ENCODE measurements around the gene SOX2.

SOX2 gene

DNA sequence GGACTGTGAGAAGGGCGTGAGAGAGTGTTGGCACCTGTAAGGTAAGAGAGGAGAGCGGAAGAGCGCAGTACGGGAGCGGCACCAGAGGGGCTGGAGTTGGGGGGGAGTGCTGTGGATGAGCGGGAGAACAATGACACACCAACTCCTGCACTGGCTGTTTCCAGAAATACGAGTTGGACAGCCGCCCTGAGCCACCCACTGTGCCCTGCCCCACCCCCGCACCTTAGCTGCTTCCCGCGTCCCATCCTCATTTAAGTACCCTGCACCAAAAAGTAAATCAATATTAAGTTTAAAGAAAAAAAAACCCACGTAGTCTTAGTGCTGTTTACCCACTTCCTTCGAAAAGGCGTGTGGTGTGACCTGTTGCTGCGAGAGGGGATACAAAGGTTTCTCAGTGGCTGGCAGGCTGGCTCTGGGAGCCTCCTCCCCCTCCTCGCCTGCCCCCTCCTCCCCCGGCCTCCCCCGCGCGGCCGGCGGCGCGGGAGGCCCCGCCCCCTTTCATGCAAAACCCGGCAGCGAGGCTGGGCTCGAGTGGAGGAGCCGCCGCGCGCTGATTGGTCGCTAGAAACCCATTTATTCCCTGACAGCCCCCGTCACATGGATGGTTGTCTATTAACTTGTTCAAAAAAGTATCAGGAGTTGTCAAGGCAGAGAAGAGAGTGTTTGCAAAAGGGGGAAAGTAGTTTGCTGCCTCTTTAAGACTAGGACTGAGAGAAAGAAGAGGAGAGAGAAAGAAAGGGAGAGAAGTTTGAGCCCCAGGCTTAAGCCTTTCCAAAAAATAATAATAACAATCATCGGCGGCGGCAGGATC is at the start of gene SOX2:
TSS of gene SOX2 (plus strand) at position 601 of the 811 bp plus-strand sequence. CDS start 436 bp downstream, outside the sequence.
- peak; percentile 99 for DNase-seq

DNA sequence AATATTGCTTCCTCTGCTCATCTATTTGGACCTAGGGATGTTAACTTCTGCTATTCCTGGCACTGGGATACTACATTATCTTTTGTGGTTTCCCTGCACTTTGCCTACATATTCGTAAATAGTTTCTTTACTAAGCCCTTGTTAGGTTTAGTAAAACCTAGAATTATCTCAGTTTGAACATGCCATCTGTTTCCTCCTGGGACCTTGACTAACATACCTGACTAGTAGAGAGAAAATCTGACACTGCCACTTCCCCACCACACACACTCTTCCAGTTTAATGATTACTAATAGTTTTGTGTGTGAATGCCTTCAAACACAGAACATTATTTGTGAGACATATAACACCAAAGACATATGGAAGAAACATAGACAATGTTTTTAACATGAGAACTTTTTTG is 28.2 kb upstream of the SOX2 start:
- DNase-seq, result peak; percentile 92

DNA sequence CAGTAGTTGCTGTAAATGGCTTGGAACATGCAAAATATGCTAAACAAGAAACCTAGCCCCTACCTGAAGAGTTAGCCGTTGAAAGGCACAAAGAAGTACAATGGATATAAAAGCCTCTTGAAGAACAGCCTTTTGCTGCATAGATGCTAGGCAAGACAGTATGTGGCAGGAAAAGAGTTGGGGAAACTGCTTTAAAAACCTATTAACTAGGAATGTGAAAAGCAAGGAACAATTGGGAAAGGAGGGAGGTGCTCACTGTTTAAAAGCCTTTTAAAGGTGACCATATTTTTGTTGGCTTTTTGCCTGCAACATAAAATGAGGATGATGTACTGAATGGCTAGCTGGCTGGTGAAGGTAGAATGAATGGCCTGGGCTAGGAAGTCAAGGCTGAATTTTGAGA is 24.5 kb upstream of the SOX2 start:
- DNase-seq, result no peak

DNA sequence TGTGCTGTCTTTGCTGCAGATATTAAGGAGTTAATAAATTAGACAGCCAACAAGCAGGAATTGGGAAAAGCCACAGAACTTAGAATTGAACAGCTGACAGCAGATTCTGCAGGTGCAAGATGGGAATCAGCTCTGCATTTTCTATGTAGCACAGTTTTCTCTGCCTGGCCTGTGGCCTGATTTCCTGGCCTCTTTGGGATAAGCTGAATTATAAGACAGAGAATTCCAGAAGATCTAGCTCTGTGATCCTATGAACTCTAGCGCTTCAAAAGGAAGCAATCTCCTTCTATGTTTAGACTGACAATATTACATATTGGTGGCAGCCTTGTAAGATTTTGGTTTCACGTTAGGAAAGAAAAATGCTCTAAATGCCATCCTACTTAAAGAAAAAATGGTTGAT is 24.0 kb upstream of the SOX2 start:
- no peak for DNase-seq

DNA sequence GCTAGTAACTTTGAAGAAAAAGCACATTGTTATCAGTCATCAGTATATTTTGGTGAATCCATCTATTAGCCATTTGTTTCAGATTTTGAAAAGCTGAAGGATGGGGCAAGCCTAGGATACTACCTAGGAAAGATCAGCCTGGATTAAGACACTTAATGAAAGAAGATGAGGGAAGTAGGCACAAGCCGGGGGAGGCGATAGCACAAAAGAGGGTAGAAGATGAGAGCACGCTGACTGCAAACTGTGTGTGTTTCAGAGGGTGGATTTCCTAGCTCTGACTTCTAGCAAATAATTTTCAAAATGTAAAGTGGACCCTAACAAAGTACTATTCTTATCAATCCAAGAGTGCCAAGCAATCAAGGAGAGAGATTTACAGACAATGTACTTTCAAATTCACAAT is 22.2 kb upstream of the SOX2 start:
- no peak for DNase-seq

DNA sequence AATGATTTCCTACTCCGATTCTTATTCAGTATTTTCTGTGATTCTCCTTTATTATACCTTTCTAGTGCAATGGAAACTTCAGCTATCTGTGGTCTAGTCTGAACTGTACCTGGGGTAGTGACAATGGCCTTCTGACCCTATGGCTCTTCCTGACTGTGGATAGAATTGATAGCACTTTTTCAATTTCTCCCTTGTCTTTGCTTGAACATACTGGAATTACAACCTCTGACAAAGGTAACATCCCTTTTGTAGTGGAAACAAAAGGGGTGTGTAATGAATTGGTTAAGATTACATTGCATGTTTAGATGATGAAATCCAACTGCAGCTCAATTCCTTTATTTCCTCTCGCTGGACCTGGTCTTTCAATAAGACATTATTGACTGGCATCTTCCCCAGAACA is 21.0 kb upstream of the SOX2 start:
- DNase-seq, result no peak

DNA sequence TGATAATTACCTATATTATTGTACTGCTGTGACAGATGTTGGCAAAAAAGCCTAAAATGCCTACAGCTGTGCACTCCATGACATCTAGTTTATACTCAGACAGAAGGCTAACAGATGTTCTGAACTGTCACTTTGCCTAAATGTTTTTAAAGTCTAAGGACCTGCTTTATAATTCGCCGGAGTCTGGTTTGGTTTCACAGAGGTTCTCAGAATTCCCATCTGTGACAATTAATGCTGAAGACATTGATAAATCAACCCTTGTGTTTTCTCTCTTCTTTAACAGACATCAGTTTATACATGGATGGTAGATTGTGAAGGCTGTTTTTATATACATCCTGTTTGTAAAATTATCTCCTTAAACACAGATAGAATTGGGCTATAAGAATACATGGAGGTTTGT is 19.8 kb upstream of the SOX2 start:
- peak; percentile 84 for DNase-seq

DNA sequence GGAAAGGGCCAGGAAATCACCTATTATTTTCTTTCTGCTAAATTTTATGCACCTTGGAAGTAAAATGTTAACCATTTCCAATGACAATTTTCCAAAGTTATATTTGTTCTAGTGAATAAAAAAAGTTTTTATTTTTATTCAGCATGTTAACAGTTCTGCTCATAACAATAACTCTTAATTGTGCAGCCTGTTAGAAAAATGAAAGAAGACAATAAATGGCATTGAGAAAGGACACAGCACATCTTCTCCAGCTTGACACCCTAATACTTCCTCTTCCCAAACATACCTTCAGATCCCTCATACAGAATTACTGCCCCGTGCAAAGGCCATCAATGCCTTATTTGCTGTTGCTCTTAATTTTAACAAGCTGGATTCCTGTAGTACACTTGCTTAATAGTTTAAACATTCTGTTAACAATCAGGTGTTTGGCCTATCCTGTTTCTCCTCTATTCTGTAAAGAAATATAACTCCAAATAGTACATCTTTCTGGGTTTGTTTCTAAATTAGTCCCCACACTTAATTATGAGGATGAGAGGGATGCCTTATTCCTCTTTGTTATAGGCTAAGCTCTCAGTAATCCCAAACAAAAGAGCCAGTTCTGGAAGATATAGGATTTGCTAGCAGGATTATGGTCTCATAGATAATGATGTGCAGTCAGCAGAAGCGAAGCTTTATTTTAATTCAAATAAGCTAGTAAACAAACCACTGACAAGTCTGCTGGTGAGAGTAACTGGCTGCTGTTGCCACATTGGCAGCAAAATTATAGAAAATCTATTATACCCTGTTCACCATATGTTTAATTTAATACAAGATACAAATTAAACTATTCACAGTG is 19.2 kb upstream of the SOX2 start:
- DNase-seq, result no peak

DNA sequence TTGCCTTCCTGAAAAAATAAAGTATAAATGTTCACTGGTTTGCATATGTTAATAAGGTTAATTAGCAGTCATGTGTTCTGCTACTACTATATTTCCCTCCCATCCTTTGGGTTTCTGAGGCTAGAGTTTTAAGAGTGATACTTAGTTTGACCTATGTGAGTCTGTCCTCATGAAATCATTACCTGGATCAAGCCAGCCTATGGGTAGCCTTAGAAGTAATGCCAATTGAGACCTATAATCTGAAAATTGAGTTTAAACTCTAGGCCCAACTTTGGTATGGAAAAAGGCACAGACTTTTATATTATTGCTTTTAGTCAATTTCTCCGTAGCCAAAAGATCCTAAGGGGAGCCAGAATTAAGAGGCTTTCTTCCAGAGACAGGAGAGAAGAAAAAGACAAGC is 18.4 kb upstream of the SOX2 start:
- no peak for DNase-seq

DNA sequence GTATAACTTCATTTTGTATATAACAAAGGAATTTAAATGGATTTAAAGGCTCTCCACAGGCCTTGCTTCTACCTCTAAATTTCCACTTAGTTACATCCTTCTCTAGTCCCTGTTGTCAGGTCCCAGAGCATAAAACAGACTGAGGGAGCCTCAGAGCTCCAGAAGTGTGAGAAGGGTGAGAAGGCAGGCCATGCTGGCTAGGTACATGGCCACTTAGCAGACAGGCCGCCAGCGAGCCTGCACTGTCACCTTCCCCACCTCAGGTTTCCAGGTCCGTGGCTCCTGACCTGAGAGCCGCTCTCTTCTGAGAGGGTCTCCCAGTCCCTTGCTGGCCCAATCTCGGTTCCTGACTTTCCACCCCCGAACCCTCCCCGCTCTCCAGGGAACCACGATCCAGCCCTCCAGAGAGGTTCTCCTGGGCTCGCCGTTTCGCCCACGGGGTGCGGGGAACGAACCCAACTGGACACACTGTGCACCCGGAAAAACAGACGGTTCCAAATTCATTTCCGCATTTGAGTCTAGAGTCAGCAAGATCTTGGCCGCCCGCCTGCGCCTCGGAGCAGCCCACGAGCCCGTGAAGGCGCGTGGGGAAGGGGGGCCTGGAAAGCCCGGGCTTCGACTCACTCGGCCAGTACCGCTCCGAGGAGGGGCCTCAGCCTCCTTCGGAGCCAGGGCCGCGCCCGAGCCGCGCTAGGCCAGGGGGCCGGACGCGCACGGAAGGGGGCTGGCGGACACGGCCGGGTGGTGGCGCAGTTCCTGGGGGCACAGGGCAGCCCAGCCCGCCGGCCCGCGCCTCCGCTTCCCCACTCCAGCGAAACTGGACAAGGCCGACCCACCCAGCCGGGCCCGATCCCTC is 16.7 kb upstream of the SOX2 start:
- DNase-seq, result no peak

DNA sequence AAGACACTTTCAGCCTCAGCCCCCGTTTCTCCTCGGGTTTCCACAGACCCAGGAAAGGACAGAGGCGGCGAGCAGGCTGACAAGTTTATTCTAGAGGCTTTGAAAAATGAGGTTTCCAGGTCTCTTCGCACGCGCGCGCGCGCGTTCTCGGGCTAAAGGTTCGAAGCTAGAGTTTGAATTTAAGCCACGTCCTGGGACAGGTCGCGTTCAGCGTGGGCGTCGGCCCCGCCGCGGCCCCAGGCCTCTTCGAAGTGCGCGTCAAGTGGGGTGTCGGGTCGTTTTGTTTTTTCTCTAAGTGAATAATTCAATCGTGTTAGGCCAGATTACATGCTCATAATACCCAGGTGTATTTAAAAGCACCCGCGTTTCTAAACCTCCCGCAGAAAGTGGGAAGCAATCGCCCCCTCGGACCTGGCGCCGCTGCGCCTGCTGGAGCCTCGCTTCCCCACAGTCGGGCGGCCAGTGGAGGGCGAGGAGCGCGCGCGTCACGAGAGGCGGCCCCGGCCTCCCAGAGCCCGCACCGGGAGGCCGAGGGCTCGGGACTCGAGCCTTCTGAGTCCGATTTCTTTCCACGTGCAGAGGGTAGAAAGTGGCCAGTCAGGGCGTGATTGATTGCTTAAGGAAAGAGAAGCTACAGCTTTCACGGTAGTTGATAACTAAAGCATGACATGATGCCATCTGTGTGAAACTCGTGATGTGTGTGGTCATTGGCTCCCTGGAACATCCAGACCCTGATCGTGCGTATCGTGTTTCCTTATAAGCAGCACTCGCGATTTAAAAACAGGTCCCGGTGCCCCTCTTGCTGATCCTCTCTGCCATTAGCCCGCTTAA is 15.8 kb upstream of the SOX2 start:
- no peak for DNase-seq

DNA sequence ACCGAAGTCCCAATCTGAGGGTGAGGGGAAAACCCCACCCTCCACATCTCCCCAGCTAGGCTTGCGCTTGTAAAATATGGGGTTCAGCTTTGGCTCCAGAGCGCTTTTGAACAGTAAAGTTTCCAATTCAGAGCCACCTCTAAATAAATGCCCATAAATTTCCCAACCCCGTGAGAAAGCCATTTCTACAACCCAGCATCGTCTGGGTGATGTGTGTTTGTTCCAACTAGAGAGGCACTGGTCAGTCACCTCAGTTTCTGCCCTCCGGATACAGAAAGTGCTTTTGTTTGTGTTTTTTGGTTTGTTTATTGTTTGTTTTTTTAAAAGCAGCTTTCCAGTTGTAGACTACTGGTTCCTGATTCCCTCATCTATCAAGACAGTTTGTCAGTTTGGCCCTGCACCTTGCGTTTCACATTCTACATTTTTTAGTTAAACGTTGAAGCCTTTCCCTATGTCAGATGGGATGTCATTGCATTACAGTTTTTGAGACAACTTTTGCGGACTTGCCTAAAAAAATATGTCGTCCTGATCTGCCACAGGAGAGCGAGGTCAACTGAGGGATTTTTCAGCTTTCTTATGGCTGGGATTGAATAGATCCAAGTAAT is 15.0 kb upstream of the SOX2 start:
- no peak for DNase-seq

DNA sequence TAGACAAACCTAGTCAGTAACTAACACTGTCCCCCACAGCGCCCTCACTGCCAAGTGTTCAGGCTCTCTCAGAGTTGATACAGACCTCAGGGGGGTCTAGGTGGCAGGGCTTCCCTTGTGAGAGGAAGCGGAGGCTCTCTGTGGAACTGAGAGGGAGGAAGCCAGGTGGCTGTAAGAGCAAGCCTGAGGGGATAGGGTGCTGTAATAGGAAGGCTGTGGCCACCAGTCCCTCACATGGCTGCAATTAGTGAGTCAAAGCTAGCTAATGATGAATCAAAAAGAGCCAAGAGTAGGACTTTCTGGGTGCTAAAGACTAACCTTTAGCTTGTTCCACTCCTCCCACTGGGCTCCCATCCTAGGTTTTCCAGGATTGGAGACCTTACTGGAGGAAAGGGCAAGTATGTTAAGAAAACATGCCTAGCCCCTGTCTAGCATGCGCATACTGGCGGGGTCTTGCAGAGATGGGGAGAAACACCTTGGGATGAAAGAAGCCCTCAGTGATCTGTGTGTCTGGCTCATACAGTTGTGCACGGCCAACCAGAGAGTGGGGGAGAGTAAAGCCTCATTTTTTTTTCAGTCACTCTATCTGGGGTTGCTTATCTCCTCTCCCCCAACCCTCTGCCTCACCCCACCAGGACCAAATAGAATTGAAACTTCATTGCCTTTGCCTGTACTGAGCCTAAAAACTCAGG is 13.3 kb upstream of the SOX2 start:
- peak; percentile 79 for DNase-seq

DNA sequence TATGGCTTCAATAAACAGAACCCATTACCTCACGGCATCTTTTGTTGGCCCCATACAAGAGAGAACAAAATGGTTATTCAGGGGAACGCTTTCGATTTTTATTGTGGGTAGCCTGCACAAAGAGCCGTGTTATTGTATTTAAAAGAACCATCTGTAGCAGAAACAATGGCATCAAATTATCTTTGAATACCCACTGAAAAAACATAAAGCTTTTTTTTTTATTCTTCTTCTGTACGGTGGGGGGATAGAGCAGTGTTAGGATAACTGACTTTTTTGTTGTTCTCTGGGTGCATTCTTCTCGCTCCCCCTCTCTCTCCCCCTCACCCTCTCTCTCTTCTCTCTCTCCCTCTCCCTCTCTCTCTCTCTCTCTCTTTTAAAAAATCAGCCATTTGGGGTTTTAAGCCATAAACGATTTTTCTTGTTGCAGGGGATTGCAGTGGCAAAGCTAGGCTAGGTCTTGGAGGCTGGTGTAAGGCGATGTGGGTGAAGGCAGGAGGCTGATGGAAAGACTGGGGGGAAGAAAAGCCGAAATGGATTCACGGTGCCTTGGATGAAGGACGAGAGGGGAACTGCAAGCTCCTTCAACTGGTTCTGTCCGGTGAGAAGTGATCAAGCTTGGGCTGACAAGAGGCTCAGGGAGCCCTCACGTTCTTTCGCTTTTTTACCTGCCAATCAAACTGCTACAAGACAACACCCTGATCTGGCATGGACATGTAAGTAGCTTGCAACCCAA is 12.4 kb upstream of the SOX2 start:
- DNase-seq, result peak; percentile 89

DNA sequence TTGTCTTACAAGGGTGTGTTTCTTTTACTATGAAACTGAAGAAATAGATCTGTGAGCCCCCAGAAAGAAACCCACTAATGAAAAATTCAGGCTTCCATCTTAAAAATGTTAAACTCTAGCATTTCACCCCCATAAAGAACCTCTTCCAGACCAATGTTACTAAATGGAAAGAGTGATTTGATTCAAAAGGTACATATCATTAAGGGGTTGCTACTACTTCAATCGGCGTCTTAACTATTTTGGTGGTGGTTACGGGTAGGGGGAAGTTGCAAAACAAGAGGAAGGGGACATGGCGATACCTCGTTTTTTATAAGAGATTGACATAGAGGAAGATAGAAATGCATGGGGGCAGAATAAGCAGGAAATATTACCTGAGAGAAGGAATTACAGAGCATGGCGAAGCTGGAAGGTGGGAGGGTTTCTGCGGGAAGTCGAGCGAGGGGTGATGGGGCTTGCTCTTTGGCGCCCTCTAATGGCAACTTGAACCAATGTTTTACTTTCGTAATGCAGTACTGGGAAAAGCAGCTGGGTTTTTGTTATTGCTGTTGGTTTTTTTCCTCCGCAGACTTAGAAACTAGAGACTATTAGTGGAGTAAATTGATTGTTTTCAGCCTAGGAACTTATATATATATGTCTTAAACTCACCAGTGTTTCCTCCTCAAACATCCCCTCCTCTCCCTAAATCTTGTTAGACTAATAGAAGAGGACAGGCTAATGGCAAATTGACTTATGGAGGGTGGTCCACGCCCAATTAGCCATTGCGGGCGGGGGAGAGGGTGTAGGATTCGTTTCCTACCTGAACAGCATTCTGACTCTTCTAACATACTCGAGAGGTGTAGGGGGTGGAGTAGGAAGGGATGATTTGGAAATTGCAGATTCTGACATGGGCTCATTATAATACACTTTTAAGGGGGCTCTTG is 11.3 kb upstream of the SOX2 start:
- DNase-seq, result peak; percentile 93

DNA sequence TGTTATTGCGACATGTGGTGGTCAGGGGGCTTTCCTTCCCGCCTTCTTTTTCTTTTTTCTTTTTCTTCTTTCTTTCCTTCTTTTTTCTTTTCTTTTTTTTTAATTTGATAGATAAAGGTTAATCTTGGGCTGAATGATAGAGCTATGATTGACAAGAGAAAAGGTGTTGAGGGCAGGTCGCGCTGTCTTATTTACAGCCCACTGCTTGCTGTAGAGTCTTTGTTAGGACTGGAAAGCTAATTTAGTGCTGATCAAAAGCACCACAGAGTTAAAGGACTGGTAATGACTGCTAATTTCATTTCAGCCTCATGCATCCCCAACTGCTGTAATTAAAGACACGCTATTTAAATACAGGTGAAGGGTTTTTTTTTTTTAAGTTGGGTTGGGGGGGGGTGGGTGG is 10.6 kb upstream of the SOX2 start:
- DNase-seq, result peak; percentile 92

DNA sequence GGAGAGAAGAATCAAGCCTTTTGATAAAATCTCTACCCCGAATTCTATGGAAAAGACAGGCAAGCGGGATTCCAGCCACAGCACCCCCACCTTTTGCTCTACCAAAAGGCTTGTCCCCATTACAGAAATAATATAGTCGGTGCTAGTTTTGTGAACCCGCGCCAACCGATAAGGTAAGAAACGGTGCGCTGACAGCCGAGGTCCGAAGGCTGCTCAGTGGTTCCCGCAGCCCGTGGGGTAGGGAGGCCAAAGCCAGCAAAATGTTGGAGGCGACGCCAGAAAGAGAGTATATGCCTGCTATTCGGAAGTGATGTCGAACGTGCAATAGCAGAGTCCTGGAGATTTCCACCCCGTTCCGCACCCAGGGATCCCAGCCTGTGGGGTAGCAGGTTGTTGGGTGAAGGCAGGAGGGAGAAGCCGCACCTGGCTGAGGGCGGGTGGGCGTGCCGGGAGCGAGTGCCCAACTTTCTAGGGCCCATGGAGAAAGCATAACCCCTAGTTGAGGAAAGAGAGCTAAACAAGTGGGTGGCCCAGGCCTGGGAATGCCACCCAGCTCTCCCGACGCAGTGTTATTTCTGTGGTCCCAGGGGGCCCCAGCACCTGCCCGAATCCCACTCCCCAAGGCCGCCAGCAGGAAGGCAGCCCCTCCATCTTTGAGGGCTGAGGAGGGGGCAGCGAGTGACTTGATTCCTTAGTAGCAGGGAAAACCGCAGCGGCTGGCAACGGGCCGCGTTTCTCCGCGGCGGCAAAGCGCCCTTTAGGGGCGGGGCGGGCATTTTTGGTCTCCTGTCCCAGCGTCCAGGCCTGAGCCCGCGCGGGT is 7.9 kb upstream of the SOX2 start:
- DNase-seq, result peak; percentile 79

DNA sequence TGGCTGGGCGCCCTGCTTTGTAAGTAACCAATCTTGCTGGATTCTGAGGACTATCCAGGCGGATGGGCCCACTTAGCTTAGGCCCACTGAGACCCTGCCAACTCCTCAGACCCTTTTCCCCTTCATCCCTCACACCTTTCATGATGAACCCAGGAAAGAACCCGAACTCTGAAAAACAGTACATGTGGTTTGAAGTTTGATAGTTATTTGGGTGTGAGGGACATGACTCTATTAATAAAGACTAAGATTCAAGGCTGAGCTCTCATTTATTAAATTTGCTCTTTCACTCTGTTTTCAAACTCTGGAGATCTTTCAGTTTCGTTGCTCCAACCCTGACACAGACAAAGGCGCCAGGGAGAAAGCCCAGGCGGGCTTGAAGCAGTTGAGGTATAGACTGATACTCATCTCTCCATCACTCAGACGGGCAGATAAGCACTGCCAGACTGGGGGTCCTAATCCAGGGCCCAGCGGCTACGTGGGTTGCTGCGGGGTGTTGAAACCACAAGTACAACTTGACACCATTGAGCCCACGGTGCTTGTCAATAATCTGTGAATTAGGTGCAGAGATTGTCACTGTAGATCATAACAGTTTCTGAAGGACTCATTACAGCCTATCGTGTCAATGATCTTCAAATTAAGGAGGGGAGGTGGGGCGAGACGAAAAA is 7.2 kb upstream of the SOX2 start:
- DNase-seq, result no peak
